RWPE2 (cell line): Measurements from ENCODE around the gene CCDC88B.

Experiments used
- ATAC-seq: fragments of 200-7000 bp; cut with Tn5 transposase; 3 replicates; pipeline ENCODE4 v1.9.1; 2021; ENCODE audit warnings: low read depth
- DNase-seq: peaks from one replicate; pipeline ENCODE4 v3.0.0-alpha.2; 2020; ENCODE audit warnings: low spot score
- H3K27ac ChIP-seq: fragments of 450-650 bp; 2 replicates; pipeline ENCODE4 v1.5.1; 2017; ENCODE audit warnings: mild to moderate bottlenecking; ENCODE audit not compliant: poor library complexity, severe bottlenecking
- H3K27me3 ChIP-seq: fragments of 250-450 bp; sonication (Bioruptor Pico); 2 replicates; pipeline ENCODE4 v1.5.1; 2021; ENCODE audit warnings: mild to moderate bottlenecking, moderate library complexity; ENCODE audit not compliant: insufficient read depth, poor library complexity, severe bottlenecking
- H3K36me3 ChIP-seq: fragments of 250-450 bp; sonication (Bioruptor Pico); 2 replicates; pipeline ENCODE4 v1.5.1; 2020; ENCODE audit warnings: low read depth, mild to moderate bottlenecking, moderate library complexity
- H3K4me1 ChIP-seq: fragments of 250-450 bp; sonication (Bioruptor Pico); 2 replicates; pipeline ENCODE4 v1.5.1; 2021; ENCODE audit warnings: mild to moderate bottlenecking, moderate library complexity; ENCODE audit not compliant: insufficient read depth, poor library complexity, severe bottlenecking
- H3K4me3 ChIP-seq: fragments of 250-450 bp; sonication (Bioruptor Pico); 2 replicates; pipeline ENCODE4 v1.5.1; 2021; ENCODE audit warnings: mild to moderate bottlenecking, moderate library complexity; ENCODE audit not compliant: severe bottlenecking
- H3K9me3 ChIP-seq: fragments of 250-450 bp; sonication (Bioruptor Pico); 2 replicates; pipeline ENCODE4 v1.5.1; 2021; ENCODE audit warnings: mild to moderate bottlenecking, moderate library complexity; ENCODE audit not compliant: severe bottlenecking
- CTCF ChIP-seq: fragments of 450-650 bp; IDR thresholded peaks from one replicate; pipeline ENCODE4 v1.5.1; 2017; ENCODE audit warnings: mild to moderate bottlenecking, moderate library complexity; ENCODE audit not compliant: poor library complexity, severe bottlenecking

CCDC88B gene

GRCh38 chr11:64292460-64293254, 47.3 kb upstream of the CCDC88B start:
- H3K4me3 ChIP-seq: no peak overlapping the region
- H3K4me1 ChIP-seq: no peaks in the 10 kb centered on the region
- DNase-seq (no peak), ATAC-seq (no peak)
- peaks cover 30% of the 10 kb centered on the region for H3K27me3 ChIP-seq
- no peak for TF ChIP-seq CTCF
- no peak overlapping the region for H3K27ac ChIP-seq
- no peaks in the 10 kb centered on the region for H3K36me3 ChIP-seq
- H3K9me3 ChIP-seq: no peaks in the 10 kb centered on the region

- no peak for TF ChIP-seq CTCF
- H3K4me3 ChIP-seq: no peak overlapping the region
- H3K27me3 ChIP-seq: peaks cover 40% of the 10 kb centered on the region
- ATAC-seq (no peak), DNase-seq (no peak)
- no peaks in the 10 kb centered on the region for H3K36me3 ChIP-seq
- H3K27ac ChIP-seq: no peak overlapping the region
- no peaks in the 10 kb centered on the region for H3K4me1 ChIP-seq
- no peaks in the 10 kb centered on the region for H3K9me3 ChIP-seq
Measured at GRCh38 chr11:64294774-64295173, 45.2 kb upstream of the CCDC88B start.

- H3K27me3 ChIP-seq: peaks cover 48% of the 10 kb centered on the region
- no peak for TF ChIP-seq CTCF
- ATAC-seq (no peak), DNase-seq (no peak)
- H3K4me1 ChIP-seq: no peaks in the 10 kb centered on the region
- H3K4me3 ChIP-seq: no peak overlapping the region
- H3K9me3 ChIP-seq: no peaks in the 10 kb centered on the region
- no peak overlapping the region for H3K27ac ChIP-seq
- no peaks in the 10 kb centered on the region for H3K36me3 ChIP-seq
Measured at GRCh38 chr11:64295760-64296159, 44.2 kb upstream of the CCDC88B start.

- ATAC-seq: no peak
Measured at GRCh38 chr11:64296236-64296635, 43.8 kb upstream of the CCDC88B start.

More at GRCh38 chr11:64296236-64296635, 43.8 kb upstream of the CCDC88B start:
- Histone ChIP-seq H3K4me1 (no peaks in the 10 kb centered on the region), H3K27ac (no peak overlapping the region), H3K36me3 (no peaks in the 10 kb centered on the region), H3K27me3 (peaks cover 45% of the 10 kb centered on the region), H3K9me3 (no peaks in the 10 kb centered on the region), H3K4me3 (no peak overlapping the region)
- DNase-seq: no peak
- no peak for TF ChIP-seq CTCF
